Right lung (tissue), 5 donors: ENCODE data around the gene CCDC27. TPM values are rescaled to one million over a fixed set of nuclear protein-coding genes. Genes with fewer than 3 reads are reported as not detected.
A peak's percentile ranks its signal among the peaks of the same experiment; 100 is the strongest.

Experiments
- DNase-seq, 2 donors: peaks; one replicate each; pipeline ENCODE4 v3.0.0-alpha.2; 2013
- polyA plus RNA-seq, 5 donors: library from polyadenylated mRNA; unstranded; fragments of 120-200 nt; gene quantifications; one replicate each; pipeline versions ENCODE4 v1.2.1 to v1.2.3, GENCODE V29; 2013; ENCODE audit warnings: inconsistent platforms in 1 of 5, low replicate concordance in 1 of 5; ENCODE audit not compliant: insufficient read length in 5 of 5, insufficient read depth in 1 of 5

Gene CCDC27
- polyA plus RNA-seq, 5 donors, result 0.10 to 0.21 (median 0.19) TPM

DNA sequence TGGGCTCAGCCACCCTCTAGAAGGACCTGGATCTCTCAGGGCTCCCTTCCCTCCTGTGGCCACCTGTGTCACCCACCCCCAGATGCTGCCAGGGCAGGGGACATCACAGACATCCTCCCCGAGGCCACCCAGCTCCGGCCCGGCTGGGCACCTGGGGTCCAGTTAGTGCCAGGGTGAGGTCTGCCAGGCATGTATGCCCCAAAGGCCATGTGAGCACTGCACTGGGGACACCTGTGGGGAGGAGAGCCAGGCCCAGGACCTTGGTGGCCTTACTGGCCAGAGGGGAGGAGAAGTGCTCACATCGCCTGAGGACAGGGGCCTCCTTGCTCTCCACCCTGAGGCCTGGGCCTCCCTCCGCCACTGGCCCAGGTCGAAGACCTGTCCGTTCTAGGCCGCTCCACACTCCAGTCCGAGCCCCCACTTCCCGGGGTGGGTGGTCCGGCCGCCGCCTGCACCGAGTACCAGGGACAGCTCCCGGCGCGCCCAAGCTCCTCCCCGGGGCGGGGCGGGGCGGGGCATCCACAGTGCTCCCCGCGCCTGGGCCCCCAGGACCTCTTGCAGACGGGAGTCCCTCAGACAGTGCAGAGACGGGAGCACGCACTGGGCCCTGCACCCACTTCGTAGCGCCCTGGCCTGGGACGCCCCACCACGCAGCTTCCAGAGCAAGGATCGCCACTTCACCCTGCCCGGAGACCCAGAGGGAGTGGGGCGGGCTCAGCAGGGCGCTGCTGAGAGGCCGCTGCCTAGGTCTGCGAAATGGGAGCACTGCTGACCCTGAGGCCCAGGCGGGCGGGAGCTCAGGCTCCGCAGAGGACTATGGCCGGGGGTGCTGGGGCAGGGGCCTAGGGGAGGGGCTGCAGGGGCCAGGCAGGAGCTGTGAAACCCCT, 34.3 kb upstream of the CCDC27 start:
- DNase-seq, result peak in 1 of 2 donors; percentile 26

GRCh38 chr1:3718764-3719163, 33.5 kb upstream of the CCDC27 start:
- DNase-seq, result no peak

- no peak for DNase-seq
Observed at GRCh38 chr1:3721955-3722465, 30.2 kb upstream of the CCDC27 start.

DNA sequence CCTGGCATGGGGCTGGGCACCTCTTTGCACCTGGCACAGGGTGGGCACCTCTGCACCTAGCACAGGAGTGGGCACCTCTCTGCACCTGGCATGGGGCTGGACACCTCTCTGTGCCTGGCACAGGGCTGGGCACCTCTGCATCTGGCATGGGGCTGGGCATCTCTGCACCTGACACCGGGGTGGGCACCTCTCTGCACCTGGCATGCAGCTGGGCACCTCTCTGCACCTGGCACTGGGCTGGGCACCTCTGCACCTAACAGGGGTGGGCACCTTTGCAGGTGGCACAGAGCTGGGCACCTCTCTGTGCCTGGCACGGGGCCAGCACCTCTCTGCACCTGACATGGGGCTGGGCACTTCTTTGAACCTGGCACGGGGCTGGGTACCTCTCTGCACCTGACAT, 29.4 kb upstream of the CCDC27 start:
- no peak for DNase-seq

- DNase-seq, result peak; percentile 45 to 57
Observed at GRCh38 chr1:3724416-3725030, 27.7 kb upstream of the CCDC27 start.

GRCh38 chr1:3725366-3725765, 26.9 kb upstream of the CCDC27 start:
- no peak for DNase-seq

GRCh38 chr1:3727042-3727824, 25.0 kb upstream of the CCDC27 start:
- DNase-seq, result no peak

DNA sequence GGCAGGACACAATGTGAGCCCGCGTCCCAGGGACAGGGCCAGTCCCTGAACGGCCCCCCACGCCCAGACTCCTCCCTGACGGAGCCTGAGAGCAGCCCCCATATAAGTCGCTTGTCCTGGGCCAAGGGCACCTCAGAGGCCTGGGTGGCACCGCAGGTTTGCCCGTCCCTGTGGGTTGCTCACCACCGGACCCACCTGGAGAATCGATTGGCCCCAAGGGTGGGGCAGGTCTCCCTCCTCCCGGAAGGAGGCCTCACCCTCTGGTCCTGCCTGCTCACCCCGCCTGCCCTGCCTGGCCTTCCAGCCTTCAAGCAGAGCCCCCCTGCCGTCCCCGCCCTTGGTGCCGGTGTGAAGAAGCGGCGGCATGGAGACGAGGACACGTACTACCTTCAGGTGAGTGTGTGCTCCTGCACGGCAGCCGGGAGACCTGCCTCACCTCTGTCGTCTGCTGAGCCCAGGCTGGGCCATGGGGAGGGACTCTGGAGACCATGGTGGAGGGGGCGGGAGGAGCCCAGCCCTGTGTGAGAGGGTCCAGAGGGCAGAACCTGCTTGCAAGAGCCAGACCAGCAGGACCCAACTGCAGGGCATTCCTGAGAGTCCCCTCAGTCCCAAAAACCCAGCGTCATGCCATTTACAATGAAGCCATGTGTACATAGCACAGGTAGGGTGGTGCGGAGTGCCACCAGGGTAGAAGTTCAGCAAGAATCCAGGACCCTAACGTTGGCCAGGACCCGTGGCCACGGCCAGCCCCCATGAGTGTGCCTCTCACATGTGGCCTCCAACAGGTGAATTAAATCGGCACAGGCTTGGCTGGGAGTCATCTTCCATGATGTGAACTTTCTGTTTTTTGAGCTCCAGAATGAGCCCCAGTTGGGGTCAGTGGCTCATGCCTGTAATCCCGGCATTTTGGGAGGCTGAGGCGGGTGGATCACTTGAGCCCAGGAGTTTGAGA, 24.1 kb upstream of the CCDC27 start:
- no peak for DNase-seq

GRCh38 chr1:3729594-3730542, 22.4 kb upstream of the CCDC27 start:
- no peak for DNase-seq

GRCh38 chr1:3730543-3731247, 21.6 kb upstream of the CCDC27 start:
- no peak for DNase-seq

DNA sequence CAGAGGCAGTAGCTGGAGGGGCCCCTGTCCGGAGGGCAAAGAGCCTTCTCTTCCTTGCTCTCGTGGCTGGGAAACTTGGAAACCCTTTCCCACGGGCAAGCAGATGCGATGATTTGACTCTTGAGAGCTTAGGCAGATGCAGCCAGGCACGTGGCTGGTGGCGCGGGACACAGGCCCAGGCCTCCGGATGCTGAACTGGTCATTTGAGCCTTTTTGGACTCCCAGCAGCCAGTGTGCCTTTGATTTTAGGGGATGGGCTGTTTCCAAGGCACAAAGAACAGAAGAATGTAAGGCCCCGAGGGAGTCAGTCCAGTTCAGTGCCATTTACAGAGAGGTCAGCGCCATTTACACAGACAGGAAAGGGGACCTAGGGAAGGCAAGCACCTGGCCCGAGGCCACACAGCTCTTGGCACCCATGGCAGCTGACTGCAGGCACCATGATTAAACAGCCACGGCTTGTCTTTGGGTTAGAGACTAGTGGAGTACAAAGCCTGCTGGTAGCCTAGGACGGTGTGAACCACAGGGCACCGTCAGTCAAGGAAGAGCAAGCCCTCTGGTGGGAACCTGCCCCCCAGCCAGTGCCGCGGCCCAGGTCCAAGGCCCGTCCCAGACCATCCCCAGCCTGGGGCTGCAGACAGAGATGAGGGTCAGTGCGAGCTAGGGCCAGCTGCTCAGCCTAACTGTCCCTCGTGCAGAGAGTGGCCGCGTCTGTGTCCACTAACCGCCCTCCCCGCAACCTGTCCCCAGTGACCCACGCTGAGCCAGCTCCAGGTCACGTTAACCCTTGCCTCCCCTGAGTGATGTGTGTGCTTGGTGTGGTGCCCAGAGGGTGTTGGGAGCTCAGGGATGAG, 20.4 kb upstream of the CCDC27 start:
- DNase-seq, result no peak

DNA sequence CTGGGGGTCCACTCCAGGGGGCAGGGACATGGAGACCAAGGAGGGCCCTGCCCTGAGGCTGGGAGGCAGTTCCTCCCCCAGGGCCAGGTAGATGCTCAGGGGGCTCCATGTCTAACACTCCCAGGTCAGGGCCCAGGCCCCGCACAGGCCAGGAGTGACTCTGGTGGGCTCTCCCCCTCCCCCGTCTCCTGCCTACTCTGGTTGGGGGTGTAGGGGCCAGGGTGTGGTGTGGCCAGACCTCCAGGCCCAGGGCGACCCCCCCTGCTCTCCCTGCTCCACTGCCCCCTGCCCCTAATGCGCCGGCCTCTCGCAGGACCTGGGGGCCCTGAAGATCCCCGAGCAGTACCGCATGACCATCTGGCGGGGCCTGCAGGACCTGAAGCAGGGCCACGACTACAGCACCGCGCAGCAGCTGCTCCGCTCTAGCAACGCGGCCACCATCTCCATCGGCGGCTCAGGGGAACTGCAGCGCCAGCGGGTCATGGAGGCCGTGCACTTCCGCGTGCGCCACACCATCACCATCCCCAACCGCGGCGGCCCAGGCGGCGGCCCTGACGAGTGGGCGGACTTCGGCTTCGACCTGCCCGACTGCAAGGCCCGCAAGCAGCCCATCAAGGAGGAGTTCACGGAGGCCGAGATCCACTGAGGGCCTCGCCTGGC, 19.7 kb upstream of the CCDC27 start:
- DNase-seq, result no peak

- DNase-seq, result no peak
Observed at GRCh38 chr1:3733094-3733882, 19.0 kb upstream of the CCDC27 start.

DNA sequence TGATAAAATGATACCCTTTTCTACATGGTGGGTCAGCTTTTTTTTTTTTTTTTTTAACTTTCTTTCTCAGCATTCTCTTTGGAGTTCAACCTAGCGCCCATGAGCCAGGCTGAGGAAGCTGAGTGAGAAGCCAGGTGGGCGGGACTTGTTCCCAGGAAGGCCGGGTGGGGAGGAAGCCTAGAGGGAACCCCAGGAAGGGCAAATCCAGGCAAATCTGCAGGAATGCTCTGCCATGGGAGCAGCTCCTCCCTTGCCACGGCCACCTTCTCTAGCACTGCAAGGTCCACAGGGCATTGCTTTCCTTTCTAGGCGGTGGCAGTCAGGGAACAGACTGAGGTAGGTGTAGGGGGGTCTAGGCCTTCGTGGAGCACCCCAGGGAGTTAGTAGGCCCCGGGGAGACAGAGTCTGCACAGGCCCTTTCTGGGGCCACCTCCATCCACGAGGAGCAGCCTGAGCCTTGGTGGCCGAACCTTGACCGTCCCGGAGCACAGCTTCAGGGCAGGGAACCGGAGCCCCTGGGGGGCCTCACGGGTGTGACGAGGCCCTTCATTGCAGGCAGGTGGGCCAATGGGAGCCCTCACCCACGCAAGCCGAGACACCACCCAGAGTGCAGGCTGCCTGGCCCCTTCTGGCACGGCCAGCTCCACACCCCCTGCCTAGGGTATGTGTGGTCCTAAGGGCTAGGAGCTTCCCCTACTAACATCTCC, 18.2 kb upstream of the CCDC27 start:
- no peak for DNase-seq

GRCh38 chr1:3734602-3735001, 17.6 kb upstream of the CCDC27 start:
- no peak for DNase-seq

DNA sequence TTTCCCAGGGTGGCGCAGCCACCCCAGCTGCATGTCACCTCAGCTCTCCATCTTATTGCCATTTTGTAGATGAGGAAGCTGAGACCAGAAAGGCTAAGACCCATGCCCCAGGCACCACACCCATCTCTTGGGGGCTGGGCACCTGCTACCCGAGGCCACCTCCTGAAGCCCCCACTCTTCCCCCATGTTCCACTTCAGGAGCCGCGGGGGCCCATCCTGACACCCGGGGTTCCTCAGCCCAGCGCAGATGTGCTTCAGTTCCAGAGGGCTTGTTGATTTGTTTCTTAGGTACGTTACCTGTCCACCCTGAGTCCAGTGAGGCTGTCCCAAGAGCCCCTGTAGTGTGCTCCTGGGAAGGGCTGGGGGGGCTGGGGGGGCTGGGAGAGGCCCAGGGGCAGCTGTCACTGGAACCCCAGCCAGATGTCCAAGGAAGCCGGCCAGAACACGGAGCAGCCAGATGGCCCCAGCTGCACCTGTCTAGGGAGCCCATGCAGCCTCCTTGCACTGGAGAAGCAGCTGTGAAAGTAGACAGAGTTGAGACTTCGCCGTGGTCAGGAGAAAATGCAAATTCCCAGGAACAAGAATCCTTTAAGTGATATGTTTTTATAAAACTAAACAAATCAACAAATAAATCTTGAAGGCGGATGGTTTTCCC, 17.1 kb upstream of the CCDC27 start:
- no peak for DNase-seq
